Endothelial cell of umbilical vein (primary cell): ENCODE results near the gene ARHGEF17. TPM values are rescaled to one million over a fixed set of nuclear protein-coding genes. Genes with fewer than 3 reads are reported as not detected.

ENCODE experiments used
- BruUV-seq: library from RNA; stranded (reverse); fragments of 400-500 nt; replicated peaks from 2 replicates; lab custom pipeline; 2021; lab: Mats Ljungman, UMichigan
- CTCF ChIA-PET: fragments of 300-600, 350-600 bp; sonication (Branson Sonifier 250); formaldehyde crosslinking; loops from one replicate; lab custom pipeline; 2021; ENCODE audit warnings: antibody characterized with exemption, inconsistent platforms; lab: Charles Lee
- POLR2A ChIA-PET: fragments of 300-600, 350-600 bp; sonication (Branson Sonifier 250); formaldehyde crosslinking; loops from one replicate; lab custom pipeline; 2021; ENCODE audit warnings: antibody characterized with exemption, inconsistent platforms; lab: Charles Lee
- DNase-seq: peaks from one replicate; pipeline ENCODE4 v3.0.0-alpha.2; 2011; ENCODE audit warnings: low read depth, low spot score
- FAIRE-seq: peaks from 2 replicates; lab custom pipeline; 2011; peaks lifted over from hg19 to GRCh38; lab: Jason Lieb, UNC
- H2AFZ ChIP-seq: 2 replicates; pipeline ENCODE4 v1.6.0; 2012; ENCODE audit warnings: low read depth, low read length, control low read depth, inconsistent platforms
- H3K27ac ChIP-seq: 2 replicates; pipeline ENCODE4 v1.5.1; 2011; ENCODE audit warnings: low read depth, mild to moderate bottlenecking, control low read depth, low read length, moderate library complexity; ENCODE audit not compliant: insufficient read depth
- H3K27me3 ChIP-seq, 2 experiments: 2 replicates each; pipeline versions ENCODE4 v1.6.0 to v1.6.1; 2011; ENCODE audit warnings: low read length in 2 of 2, mixed read lengths in 1 of 2; ENCODE audit not compliant: control insufficient read depth in 2 of 2, insufficient read depth in 2 of 2
- H3K36me3 ChIP-seq, 2 experiments: 2 replicates in 1 of 2; 3 replicates in 1 of 2; pipeline ENCODE4 v1.5.1; 2011; ENCODE audit warnings: low read length in 2 of 2, mild to moderate bottlenecking in 1 of 2, moderate library complexity in 1 of 2; ENCODE audit not compliant: control insufficient read depth in 2 of 2, insufficient read depth in 2 of 2; ENCODE audit errors: extremely low read depth in 1 of 2
- H3K4me1 ChIP-seq: 3 replicates; pipeline ENCODE4 v1.5.1; 2011; ENCODE audit warnings: mild to moderate bottlenecking, low read length; ENCODE audit not compliant: control insufficient read depth, insufficient read depth; ENCODE audit errors: extremely low read depth
- H3K4me2 ChIP-seq: 2 replicates; pipeline ENCODE4 v1.6.1; 2011; ENCODE audit warnings: low read length, control low read depth, mixed read lengths; ENCODE audit not compliant: insufficient read depth
- H3K4me3 ChIP-seq, 3 experiments: fragments of 200-600 bp in 1 of 3; sonication (generic), shearing (Covaris generic) in 1 of 3; replicated peaks in 1 of 3; 2 replicates each; pipeline ENCODE4 v1.5.1; 2011 to 2016; ENCODE audit warnings: control low read depth in 3 of 3, low read length in 3 of 3, mild to moderate bottlenecking in 2 of 3, inconsistent platforms in 1 of 3, low read depth in 1 of 3, moderate library complexity in 1 of 3; ENCODE audit not compliant: insufficient read depth in 1 of 3
- H3K79me2 ChIP-seq: 2 replicates; pipeline ENCODE4 v1.6.0; 2012; ENCODE audit warnings: low read length, inconsistent platforms; ENCODE audit not compliant: control insufficient read depth, insufficient read depth
- H3K9ac ChIP-seq: replicated peaks from 2 replicates; pipeline ENCODE3; 2011; ENCODE audit warnings: low read length, control low read depth; ENCODE audit not compliant: insufficient read depth; ENCODE audit errors: extremely low read depth
- H3K9me1 ChIP-seq: replicated peaks from 3 replicates; pipeline ENCODE4 v1.6.0; 2011; ENCODE audit warnings: mild to moderate bottlenecking, low read length; ENCODE audit not compliant: control insufficient read depth, insufficient read depth; ENCODE audit errors: extremely low read depth
- H3K9me3 ChIP-seq: replicated peaks from 2 replicates; pipeline ENCODE4 v1.5.1; 2012; ENCODE audit warnings: low read length, inconsistent platforms; ENCODE audit not compliant: control insufficient read depth, insufficient read depth
- H4K20me1 ChIP-seq: replicated peaks from 2 replicates; pipeline ENCODE3; 2011; ENCODE audit warnings: mild to moderate bottlenecking, low read length; ENCODE audit not compliant: control insufficient read depth, insufficient read depth; ENCODE audit errors: extremely low read depth
- EZH2 ChIP-seq: IDR thresholded peaks from 2 replicates; pipeline ENCODE4 v1.6.1; 2012; ENCODE audit warnings: borderline replicate concordance, low read depth, mild to moderate bottlenecking, moderate library complexity, low read length, inconsistent platforms; ENCODE audit not compliant: severe bottlenecking
- FOS ChIP-seq: IDR thresholded peaks from 2 replicates; pipeline ENCODE4 v1.6.1; 2011; ENCODE audit warnings: mild to moderate bottlenecking, low read length, moderate library complexity, borderline replicate concordance; ENCODE audit not compliant: insufficient read depth
- GATA2 ChIP-seq: IDR thresholded peaks from 2 replicates; pipeline ENCODE4 v1.7.0; 2011; ENCODE audit warnings: low read depth, mild to moderate bottlenecking, moderate library complexity, mixed read lengths, low read length; ENCODE audit not compliant: insufficient read length, insufficient read depth
- JUN ChIP-seq: IDR thresholded peaks from 2 replicates; pipeline ENCODE4 v1.6.1; 2011; ENCODE audit warnings: borderline replicate concordance, low read depth; ENCODE audit not compliant: insufficient read length, insufficient read depth
- MAX ChIP-seq: IDR thresholded peaks from 2 replicates; pipeline ENCODE4 v1.6.1; 2011; ENCODE audit not compliant: insufficient read depth, insufficient read length
- MYC ChIP-seq: IDR thresholded peaks from one replicate; pipeline ENCODE4 v1.6.1; 2011; ENCODE audit warnings: mild to moderate bottlenecking, low read depth, low read length
- POLR2A ChIP-seq: IDR thresholded peaks from 2 replicates; pipeline ENCODE4 v1.6.1; 2012; ENCODE audit warnings: low read depth, mild to moderate bottlenecking, control low read depth, low read length
- POLR2AphosphoS5 ChIP-seq: IDR thresholded peaks from 2 replicates; pipeline ENCODE4 v1.6.1; 2012; ENCODE audit warnings: low read depth, mild to moderate bottlenecking, control low read depth, low read length, moderate library complexity; ENCODE audit not compliant: insufficient read depth
- dilution Hi-C: fragments of 300-500 bp; cut with MboI; formaldehyde crosslinking; loops from one replicate; pipeline ENCODE4 v1.15.0; 2019; ENCODE audit warnings: low sequenced_read_pairs; ENCODE audit not compliant: extremely low pct_ligation_motif_present
- intact Hi-C: fragments of 100-400 bp; cut with micrococcal nuclease; formaldehyde crosslinking; loops from one replicate; pipeline ENCODE4 v1.10.0; 2022
- polyA plus RNA-seq, 4 experiments: library from polyadenylated mRNA; depleted of rRNA in 3 of 4; stranded (reverse) in 3 of 4; unstranded in 1 of 4; fragments of >200 nt; gene quantifications; 2 replicates each; pipeline versions ENCODE4 v1.2.1 to v1.2.3, GENCODE V29; 2011 to 2012; ENCODE audit warnings: missing spikeins in 1 of 4
- total RNA-seq: library from RNA; stranded (reverse); gene quantifications from 2 replicates; pipeline ENCODE4 v1.2.3, GENCODE V29; 2021
- TF ChIP-seq, protein P1 (sequence below), 2 donors: IDR thresholded peaks; 1 replicate in 1 of 2; 2 replicates in 1 of 2; pipeline ENCODE4 v1.5.1; 2011; ENCODE audit warnings: low read length in 2 of 2, mild to moderate bottlenecking in 2 of 2, moderate library complexity in 2 of 2, control low read depth in 1 of 2, inconsistent platforms in 1 of 2, low read depth in 1 of 2; ENCODE audit not compliant: insufficient read depth in 1 of 2; ENCODE audit errors: extremely low read depth in 1 of 2

ARHGEF17 gene
- total and polyA plus RNA-seq, 2 donors (not counting 3 experiments of a cell fraction or from before 2014, with no cell fraction given): 74.9 to 89.9 TPM

- Histone ChIP-seq H3K27me3 (no peaks in the 10 kb centered on the region), H3K9ac (no peak overlapping the region), H3K9me3 (no peaks in the 10 kb centered on the region), H3K27ac (no peak overlapping the region), H3K4me1 (peaks cover 11% of the 10 kb centered on the region), H3K4me2 (no peak overlapping the region), H2AFZ (no peak overlapping the region), H4K20me1 (no peaks in the 10 kb centered on the region), H3K79me2 (no peaks in the 10 kb centered on the region), H3K36me3 (no peaks in the 10 kb centered on the region), H3K9me1 (no peaks in the 10 kb centered on the region), H3K4me3 (no peak overlapping the region)
- intact Hi-C loops (no loop called here), dilution Hi-C loops (no loop called here)
- ChIA-PET CTCF (interaction anchor here (1.7 kb wide), 1 partner anchor 11 kb away, joined by 3 read pairs; no protein-coding TSS in a partner anchor), POLR2A (no interaction called here)
- no TSS peak for BruUV-seq
- FAIRE-seq (no peak), DNase-seq (no peak)
- no peak for TF ChIP-seq GATA2
- TF ChIP-seq EZH2: no peak
- no peak for TF ChIP-seq POLR2AphosphoS5
- no peak for TF ChIP-seq JUN
- TF ChIP-seq, protein P1, sequence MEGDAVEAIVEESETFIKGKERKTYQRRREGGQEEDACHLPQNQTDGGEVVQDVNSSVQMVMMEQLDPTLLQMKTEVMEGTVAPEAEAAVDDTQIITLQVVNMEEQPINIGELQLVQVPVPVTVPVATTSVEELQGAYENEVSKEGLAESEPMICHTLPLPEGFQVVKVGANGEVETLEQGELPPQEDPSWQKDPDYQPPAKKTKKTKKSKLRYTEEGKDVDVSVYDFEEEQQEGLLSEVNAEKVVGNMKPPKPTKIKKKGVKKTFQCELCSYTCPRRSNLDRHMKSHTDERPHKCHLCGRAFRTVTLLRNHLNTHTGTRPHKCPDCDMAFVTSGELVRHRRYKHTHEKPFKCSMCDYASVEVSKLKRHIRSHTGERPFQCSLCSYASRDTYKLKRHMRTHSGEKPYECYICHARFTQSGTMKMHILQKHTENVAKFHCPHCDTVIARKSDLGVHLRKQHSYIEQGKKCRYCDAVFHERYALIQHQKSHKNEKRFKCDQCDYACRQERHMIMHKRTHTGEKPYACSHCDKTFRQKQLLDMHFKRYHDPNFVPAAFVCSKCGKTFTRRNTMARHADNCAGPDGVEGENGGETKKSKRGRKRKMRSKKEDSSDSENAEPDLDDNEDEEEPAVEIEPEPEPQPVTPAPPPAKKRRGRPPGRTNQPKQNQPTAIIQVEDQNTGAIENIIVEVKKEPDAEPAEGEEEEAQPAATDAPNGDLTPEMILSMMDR (IDR thresholded peaks at IDR 0.05; ENCODE audit: extremely low read depth in 1 of 2, insufficient read depth in 1 of 2, low read depth in 1 of 2, low read length in 2 of 2): no peak
- TF ChIP-seq FOS: no peak
- TF ChIP-seq MAX: no peak
- no peak for TF ChIP-seq MYC
- TF ChIP-seq POLR2A: no peak
These were observed 24.0 kb upstream of the ARHGEF17 start for GRCh38 chr11:73284106-73284505.
